Measurements from ENCODE around the gene MYPN. TPM values are rescaled to one million over a fixed set of nuclear protein-coding genes. Genes with fewer than 3 reads are reported as not detected.

Gene MYPN
- total RNA-seq, 2 donors from 2014 or later = not detected

- no peak overlapping the region for H3K4me3 ChIP-seq (ENCODE audit: low read length)
- H3K27me3 Mint-ChIP-seq (ENCODE audit: insufficient read depth) = no peaks in the 10 kb centered on the region
Measured at GRCh38 chr10:68172324-68172723, 63.0 kb downstream of the MYPN start.

GRCh38 chr10:68175949-68176348, 66.7 kb downstream of the MYPN start:
- H3K4me1 ChIP-seq (ENCODE audit: control insufficient read depth, insufficient read depth, low read length) = no peaks in the 10 kb centered on the region
- H3K36me3 ChIP-seq (ENCODE audit: control insufficient read depth, insufficient read depth, low read length) = no peaks in the 10 kb centered on the region
- no peak overlapping the region for H3K9ac ChIP-seq (ENCODE audit: extremely low read depth, low read length, poor library complexity, severe bottlenecking)
- Mint-ChIP-seq H3K27me3 (ENCODE audit: insufficient read depth) (no peaks in the 10 kb centered on the region), H3K4me1 (peaks cover 4% of the 10 kb centered on the region), H3K4me3 (no peak overlapping the region), H3K27ac (no peak overlapping the region), H3K36me3 (ENCODE audit: low read depth) (no peaks in the 10 kb centered on the region), H3K9me3 (no peaks in the 10 kb centered on the region)
- no peaks in the 10 kb centered on the region for H3K27me3 ChIP-seq (ENCODE audit: control insufficient read depth, insufficient read depth, low read length, poor library complexity, severe bottlenecking)
- DNase-seq = no peak
- no peak for TF ChIP-seq CTCF (conservative IDR thresholded peaks at IDR 0.05)
- H3K9me3 ChIP-seq (ENCODE audit: control insufficient read depth, low read length) = no peaks in the 10 kb centered on the region
- H3K27ac ChIP-seq (ENCODE audit: low read depth, low read length) = no peak overlapping the region
- 88% methylated on average over 1 of the region's 1 CpG; no CpG with 5 or more reads in 1 of the 2 experiments for WGBS, 2 experiments (ENCODE audit: insufficient coverage in 1 of 2, insufficient read length in 1 of 2)
- no peak overlapping the region for H3K4me3 ChIP-seq (ENCODE audit: low read length)

More at GRCh38 chr10:68172324-68172723, 63.0 kb downstream of the MYPN start:
- Mint-ChIP-seq H3K4me1 (peaks cover 4% of the 10 kb centered on the region), H3K36me3 (ENCODE audit: low read depth) (no peaks in the 10 kb centered on the region), H3K27ac (no peak overlapping the region), H3K9me3 (peaks cover 5% of the 10 kb centered on the region), H3K4me3 (no peak overlapping the region)
- Histone ChIP-seq H3K9me3 (ENCODE audit: control insufficient read depth, low read length) (no peaks in the 10 kb centered on the region), H3K4me1 (ENCODE audit: control insufficient read depth, insufficient read depth, low read length) (no peaks in the 10 kb centered on the region), H3K27ac (ENCODE audit: low read depth, low read length) (no peak overlapping the region), H3K36me3 (ENCODE audit: control insufficient read depth, insufficient read depth, low read length) (no peaks in the 10 kb centered on the region), H3K27me3 (ENCODE audit: control insufficient read depth, insufficient read depth, low read length, poor library complexity, severe bottlenecking) (no peaks in the 10 kb centered on the region), H3K9ac (ENCODE audit: extremely low read depth, low read length, poor library complexity, severe bottlenecking) (no peak overlapping the region)
- no peak for DNase-seq
- no peak for TF ChIP-seq CTCF (conservative IDR thresholded peaks at IDR 0.05)
- WGBS, 2 experiments (ENCODE audit: insufficient coverage in 1 of 2, insufficient read length in 1 of 2) = 83 to 92% methylated on average over 1 to 2 of the region's 2 CpGs

DNA sequence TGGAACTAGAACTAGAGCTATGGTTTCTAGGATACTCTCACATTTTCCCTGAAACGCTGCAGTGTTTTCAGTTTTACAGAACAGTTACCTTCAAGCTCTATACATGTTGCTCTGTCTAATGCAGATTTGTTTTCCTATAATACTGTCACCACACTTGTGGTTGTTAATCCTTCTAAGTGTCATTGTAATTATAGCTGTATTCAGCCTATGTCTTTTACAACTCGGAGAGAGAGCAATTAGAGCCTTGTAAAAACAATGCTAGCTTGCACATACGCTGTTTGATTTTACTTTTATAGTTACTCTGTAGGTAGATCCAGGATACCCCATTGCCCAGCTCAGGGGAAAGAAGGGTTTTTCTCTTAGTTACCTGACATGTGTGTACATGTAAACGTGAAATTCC, 67.5 kb downstream of the MYPN start:
- DNase-seq = no peak
- H3K27ac ChIP-seq (ENCODE audit: low read depth, low read length) = no peak overlapping the region
- Mint-ChIP-seq H3K9me3 (no peaks in the 10 kb centered on the region), H3K4me3 (no peak overlapping the region), H3K27me3 (ENCODE audit: insufficient read depth) (no peaks in the 10 kb centered on the region), H3K36me3 (ENCODE audit: low read depth) (no peaks in the 10 kb centered on the region), H3K27ac (no peak overlapping the region), H3K4me1 (peaks cover 4% of the 10 kb centered on the region)
- no peak for TF ChIP-seq CTCF (conservative IDR thresholded peaks at IDR 0.05)
- H3K4me1 ChIP-seq (ENCODE audit: control insufficient read depth, insufficient read depth, low read length) = no peaks in the 10 kb centered on the region
- no peaks in the 10 kb centered on the region for H3K27me3 ChIP-seq (ENCODE audit: control insufficient read depth, insufficient read depth, low read length, poor library complexity, severe bottlenecking)
- 94 to 96% methylated on average over 3 to 4 of the region's 4 CpGs for WGBS, 2 experiments (ENCODE audit: insufficient coverage in 1 of 2, insufficient read length in 1 of 2)
- H3K36me3 ChIP-seq (ENCODE audit: control insufficient read depth, insufficient read depth, low read length) = no peaks in the 10 kb centered on the region
- no peak overlapping the region for H3K9ac ChIP-seq (ENCODE audit: extremely low read depth, low read length, poor library complexity, severe bottlenecking)
- H3K4me3 ChIP-seq (ENCODE audit: low read length) = no peak overlapping the region
- H3K9me3 ChIP-seq (ENCODE audit: control insufficient read depth, low read length) = no peaks in the 10 kb centered on the region
